Fibroblast of skin of right biceps (primary cell): ENCODE measurements around the gene LNPEP.

Experiments
- DNase-seq: peaks from one replicate; pipeline ENCODE4 v3.0.0-alpha.2; 2013

LNPEP gene

DNA sequence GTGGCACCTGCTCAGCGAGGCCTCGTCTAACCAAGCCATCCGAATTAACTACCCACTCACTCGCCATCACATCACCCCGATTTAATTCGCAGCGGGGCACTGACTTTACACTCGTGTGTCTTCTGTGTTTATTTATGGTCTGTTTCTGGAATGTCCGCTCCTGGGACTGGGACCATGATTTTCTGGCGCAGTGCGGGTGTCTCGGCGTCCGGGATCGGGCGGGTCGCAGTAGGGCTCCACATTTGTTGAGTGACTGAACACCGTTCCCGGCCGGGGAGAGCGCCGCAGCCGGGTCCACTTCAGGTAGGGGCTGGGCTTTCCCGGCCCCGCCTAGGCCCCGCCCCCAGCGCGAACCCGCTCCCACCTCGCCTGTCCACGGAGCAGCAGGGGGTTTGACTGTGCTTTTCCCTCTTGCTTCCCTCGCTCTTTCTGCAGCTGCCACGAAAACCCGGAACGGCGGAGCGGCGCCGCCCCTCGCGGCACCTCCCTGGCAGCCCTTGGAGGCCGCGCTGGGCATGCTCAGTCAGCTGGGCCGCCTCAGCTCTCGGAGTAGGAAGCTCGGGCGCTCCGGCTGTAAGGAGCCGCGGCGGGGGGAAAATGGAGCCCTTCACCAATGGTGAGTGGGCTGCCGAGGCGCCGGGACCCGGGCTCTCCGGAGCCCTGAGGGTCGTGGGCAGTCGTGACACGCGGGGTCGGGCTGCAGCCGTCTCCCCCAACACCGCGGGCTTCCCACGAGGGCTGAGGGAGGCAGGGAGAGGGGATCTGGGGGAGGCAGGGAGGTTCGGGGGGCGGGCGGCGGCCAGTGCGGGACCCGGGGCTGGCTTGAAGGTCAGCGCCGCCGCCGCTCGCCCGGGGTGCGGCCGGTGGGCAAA is at the start of gene LNPEP:
TSS of gene LNPEP (plus strand) at position 522 of the 872 bp plus-strand sequence. CDS start at position 598, 76 bp downstream.
- DNase-seq: peak; percentile 97

DNA sequence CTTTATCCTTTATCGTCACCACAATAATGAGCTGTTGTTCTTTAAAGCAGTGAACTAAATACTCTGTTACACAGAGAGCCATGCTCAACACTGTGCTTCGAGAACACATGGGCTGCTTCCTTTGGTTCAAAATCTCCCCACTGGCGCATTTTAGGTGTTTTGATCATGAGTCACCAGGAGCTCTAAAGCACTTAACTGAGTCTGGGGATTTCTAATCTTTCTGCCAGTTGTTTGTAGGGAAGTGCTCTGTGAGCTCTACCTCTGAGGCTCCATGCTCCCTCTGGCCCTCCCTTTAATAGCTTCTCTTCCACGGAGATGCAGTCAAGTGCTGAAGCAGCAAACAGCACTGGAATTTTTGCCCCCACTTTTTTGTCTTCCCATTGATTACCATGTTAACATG is 42.5 kb upstream of the LNPEP start:
- peak; percentile 83 for DNase-seq

- DNase-seq: no peak
Observed at GRCh38 chr5:96896276-96896675, 39.6 kb upstream of the LNPEP start.

- no peak for DNase-seq
Observed at GRCh38 chr5:96896806-96897205, 39.1 kb upstream of the LNPEP start.

GRCh38 chr5:96901384-96901783 is 34.5 kb upstream of the LNPEP start:
- DNase-seq: no peak

- no peak for DNase-seq
Observed at GRCh38 chr5:96901841-96902240, 34.0 kb upstream of the LNPEP start.

DNA sequence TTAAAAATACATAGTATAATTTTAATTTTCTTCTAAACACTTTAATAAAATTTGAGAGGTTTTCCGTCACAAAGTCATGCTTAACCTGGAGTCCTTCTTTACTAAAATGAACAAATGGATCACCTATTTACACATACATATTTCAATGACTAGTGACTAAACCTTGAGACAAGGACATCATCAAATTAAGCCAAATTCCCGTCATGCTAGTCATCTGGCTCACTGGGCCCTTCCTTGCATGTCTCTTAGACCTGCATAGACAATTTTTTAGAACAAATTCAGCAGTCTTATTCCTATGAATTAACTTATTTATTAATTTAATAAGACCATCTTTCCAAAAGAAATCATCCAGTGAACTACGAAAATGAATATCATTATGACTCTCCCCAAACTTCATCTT is 33.0 kb upstream of the LNPEP start:
- peak; percentile 14 for DNase-seq

- DNase-seq: peak; percentile 18
Observed at GRCh38 chr5:96903300-96903699, 32.6 kb upstream of the LNPEP start.

DNA sequence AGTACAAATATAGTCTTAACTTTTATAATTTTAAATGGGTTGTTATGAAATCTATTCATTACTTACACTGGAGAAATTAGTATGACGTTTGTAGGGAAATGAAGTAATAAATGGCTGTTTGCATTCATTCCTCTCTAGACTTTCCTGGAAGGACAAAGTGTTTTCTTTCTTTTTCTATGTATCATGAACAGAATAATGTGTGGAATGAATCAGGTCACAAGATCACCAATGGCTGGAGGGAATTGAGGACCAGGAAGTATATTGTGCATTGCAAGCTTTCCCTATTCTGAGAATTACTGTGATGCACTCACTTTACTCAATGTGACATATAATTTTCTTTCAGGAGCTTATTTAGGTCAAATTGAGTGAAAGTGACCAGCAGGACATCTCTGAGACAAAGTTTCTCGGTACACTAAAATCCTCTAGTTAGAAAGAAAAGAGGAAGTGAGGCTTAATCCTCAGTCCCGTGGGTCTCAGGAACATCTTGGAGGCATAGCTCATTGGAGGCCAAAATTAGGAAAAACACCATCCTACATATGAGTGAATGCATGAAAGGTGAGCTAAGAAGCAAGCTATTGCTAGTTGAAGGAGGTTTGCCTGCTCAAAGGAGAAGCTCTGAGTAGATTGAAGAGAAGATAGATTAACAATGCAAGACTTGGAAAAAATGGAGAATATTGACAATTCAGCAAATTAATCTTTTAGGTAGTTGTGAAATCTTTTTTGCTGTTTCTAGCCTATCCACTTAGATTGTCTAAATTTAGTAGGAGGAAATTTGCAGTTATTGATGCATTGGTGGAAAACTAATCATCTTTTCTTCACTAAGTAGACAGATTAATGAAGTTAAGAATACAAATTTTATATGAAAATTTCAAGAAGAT is 31.6 kb upstream of the LNPEP start:
- DNase-seq: no peak

DNA sequence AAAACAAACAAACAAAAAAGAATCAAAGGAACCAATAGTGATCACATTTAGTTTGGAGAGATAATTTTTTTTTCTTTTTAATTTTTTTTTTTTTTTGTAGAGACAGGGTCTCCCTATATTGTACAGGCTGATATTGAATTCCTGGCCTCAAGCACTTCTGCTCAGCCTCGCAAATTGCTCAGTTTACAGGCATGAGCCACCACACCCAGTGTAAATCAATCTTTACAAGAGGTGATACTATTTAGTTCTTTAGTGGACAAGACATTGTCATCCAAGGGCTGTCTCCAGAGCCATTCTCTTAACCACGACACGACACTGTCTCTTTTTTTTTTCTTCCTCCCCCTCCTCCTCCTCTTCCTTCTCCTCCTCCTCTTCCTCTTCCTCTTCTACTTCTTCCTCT is 30.0 kb upstream of the LNPEP start:
- no peak for DNase-seq

GRCh38 chr5:96909003-96909402 is 26.9 kb upstream of the LNPEP start:
- no peak for DNase-seq

- no peak for DNase-seq
Observed at GRCh38 chr5:96909435-96909834, 26.4 kb upstream of the LNPEP start.

DNA sequence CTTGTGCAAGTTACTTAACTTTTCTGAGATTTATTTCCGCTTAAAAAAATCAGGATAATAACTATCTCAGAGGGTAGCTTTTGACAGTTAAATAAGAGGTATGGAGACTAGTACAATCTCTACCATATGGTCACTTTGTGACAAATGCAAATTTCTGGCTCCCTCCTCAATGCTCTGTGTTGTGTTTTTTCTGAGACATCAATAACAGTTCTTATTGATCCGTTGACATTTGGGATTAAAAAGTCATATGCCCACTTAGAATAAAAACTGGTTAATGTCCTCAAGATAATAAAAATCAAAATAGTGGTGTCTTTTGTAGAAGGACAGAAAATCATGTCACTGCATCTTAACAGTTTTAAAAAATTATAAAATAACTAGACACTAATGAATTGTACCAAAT is 24.7 kb upstream of the LNPEP start:
- DNase-seq: no peak

DNA sequence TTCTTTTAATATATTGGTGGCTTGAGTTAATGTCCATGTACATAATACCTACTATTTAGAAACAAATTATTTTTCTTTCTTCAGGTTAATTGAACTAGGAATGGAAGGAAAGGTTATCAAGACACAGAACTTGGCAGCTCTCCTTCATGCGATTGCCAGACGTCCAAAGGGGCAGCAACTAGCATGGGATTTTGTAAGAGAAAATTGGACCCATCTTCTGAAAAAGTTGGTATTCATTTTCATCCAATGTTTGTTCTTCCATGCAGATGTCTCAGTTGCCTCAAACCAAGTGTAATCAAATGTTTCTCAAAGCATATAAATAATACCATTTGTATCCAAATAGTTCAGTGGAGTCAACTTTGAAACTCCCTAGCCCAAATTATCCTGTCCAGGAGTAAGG is 22.6 kb upstream of the LNPEP start:
- no peak for DNase-seq

DNA sequence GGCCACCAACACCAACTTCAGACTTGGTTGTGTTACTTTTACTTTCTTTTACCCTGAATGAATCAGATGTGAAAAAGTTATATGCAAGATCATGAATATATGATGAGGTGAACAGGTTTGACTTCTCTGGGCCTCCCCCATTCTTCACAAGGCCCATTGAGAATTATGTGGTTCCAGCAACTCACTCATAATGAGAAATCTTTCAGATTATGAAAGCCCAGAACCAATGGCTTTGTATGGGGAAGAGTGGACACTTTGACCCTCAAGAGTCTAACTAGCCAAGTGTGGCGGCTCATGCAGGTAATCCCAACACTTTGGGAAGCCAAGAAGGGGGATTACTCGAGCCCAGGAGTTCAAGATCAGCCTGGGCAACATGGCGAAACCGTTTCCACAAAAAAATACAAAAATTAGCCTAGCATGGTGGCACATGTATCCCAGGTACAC is 16.1 kb upstream of the LNPEP start:
- no peak for DNase-seq

DNA sequence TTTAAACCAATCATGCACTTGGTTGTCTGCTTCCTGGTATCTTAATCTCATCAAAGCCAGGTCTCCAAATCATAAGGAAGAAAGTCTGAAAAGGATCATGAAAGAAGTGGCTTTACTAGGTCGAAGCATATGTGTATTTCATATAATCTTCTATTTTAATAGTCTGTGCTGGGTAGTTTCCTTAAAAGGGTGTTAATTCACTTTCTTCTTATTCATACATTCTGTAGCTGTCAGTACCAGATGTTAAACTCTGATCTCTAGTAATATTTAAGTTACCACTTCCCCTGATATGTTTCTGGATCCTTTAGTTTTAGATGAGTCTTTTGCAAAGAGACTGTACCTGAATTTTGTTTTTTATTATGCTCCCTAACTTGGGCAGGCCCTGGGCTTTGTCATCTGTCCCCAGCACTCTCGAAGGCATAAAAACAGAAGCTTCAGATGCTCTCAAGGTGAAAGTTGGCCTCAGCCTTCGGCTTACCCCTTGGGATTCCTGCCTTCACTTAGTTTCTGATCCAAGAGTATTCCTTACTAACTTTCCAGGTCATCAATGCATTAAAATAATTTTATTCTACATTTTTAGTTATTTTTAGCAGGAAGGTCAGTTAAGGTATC is 15.0 kb upstream of the LNPEP start:
- no peak for DNase-seq

GRCh38 chr5:96922499-96923244 is 13.2 kb upstream of the LNPEP start:
- no peak for DNase-seq

- DNase-seq: no peak
Observed at GRCh38 chr5:96924016-96924443, 11.8 kb upstream of the LNPEP start.

DNA sequence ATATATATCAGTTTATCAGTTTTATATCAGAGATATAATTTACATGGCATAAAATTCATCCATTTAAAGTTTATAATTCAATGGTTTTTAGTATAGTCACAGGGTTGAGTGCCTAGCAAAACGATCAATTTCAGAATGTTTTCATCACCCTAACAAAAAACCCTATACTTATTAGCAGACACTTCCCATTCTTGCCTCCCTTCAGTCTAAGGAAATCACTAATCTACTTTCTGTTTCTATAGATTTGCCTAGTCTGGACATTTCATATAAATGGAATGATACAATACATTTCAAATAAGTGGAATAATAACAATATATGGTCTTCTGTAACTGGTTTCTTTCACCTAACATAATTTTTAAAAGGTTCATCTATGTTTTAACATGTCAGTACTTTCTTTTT is 9.6 kb upstream of the LNPEP start:
- no peak for DNase-seq

DNA sequence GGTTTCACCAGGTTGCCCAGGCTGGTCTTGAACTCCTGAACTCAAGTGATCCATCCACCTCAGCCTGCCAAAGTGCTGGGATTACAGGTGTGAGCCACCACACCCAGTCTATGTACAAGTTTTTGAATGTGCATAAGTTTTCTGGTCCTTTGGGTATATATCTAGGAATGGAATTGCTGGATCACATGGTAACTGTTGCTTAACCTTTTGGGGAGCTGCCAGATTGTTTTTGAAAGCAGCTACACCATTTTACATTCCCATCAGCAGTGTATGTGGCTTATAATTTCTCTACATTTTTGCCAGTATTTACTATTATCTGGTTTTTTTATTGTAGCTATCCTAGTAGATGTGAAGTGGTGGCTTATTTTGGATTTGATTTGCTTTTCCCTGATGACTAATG is 8.9 kb upstream of the LNPEP start:
- peak; percentile 22 for DNase-seq

DNA sequence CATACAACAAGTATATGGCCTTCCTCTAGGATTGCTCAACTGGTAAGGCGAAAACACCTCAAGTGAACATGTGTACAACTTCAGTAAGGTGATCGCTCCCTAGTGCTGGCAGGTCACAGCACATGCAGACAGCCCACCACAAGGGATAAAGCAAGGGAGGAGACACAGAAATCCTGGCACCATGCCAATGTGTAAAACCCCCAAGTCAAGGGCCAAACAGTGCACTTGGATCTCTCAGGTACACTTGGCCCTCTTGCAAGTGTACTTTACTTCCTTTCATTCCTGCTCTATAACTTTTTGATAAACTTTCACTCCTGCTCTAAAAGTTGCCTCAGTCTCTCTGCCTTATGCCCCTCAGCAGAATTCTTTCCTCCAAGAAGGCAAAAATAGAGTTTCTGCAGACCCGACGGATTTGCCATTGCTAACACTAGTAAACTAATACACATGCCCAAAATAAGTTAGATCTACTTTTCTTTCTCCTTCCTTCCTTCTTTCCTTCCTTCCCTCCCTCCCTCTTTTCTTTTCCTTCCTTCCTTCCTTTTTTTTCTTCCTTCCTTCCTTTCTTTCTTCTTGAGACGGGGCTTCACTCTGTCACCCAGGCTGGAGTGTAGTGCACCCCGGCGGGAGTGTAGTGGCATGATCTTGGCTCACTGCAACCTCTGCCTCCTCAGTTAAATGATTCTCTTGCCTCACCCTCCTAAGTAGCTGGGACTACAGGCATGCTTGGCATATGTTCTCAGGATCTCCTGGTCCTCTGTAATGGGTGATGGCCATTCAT is 6.8 kb upstream of the LNPEP start:
- DNase-seq: no peak

DNA sequence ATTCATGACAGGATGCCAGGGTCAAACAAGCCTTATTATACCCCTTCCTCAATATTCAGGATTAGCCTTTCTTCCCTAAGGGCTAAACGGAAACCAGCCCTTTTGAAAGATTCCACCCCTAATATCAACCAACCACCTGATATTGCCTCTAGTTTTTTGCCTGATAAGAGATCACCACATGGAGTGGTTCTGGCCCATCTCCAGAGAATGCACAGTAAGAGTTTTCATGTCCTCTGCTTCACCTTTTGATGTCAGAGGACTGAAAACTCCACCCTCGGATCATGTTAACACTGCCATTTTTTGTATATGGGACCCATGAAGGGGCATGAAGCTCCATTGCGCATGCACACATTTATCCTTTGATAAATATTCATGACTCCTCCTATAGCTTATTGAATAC is 5.8 kb upstream of the LNPEP start:
- peak; percentile 14 for DNase-seq
